GM19467 (cell line): ENCODE data around the gene EIPR1.

Experiments
- ATAC-seq: cut with Tn5 transposase; IDR thresholded peaks from one replicate; pipeline ENCODE4 v1.9.1; 2021; ENCODE audit warnings: mild to moderate bottlenecking, moderate library complexity; ENCODE audit not compliant: unreplicated experiment

Gene EIPR1

DNA sequence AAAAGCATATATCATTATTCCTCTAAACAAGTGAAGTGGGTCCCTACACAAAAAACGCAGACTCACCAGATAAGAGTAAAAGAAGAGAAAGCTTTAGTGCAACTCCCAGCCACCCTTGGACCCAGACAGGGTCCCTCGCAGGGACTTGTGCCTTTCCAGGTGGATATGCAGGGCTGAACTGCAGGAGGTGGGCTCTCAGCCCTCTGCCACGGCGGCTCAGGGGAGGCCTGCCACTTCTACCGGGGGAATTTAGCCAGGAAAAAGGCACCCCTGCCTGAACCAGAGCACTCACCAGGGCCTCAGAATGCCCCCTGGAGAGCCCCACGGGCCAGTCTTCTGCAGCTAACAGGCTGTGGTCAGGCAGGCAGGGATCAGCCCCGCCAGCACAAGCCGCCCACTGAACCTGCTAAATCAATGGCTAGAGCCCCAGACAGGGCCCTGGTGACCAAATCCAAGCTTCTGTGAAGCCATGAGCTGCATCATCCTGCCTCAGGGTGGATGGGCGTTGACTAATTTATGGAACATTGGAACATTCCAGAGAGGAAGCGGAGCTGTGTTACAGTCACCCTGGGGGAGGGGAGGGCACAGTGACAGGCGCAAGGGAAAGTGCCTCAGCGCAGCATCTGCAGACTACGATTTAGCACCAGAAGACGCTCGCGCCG lies 209.3 kb downstream of the EIPR1 start:
- ATAC-seq, result no peak

GRCh38 chr2:3163401-3163800 lies 214.2 kb downstream of the EIPR1 start:
- no peak for ATAC-seq

GRCh38 chr2:3162442-3163077 lies 215.1 kb downstream of the EIPR1 start:
- no peak for ATAC-seq

DNA sequence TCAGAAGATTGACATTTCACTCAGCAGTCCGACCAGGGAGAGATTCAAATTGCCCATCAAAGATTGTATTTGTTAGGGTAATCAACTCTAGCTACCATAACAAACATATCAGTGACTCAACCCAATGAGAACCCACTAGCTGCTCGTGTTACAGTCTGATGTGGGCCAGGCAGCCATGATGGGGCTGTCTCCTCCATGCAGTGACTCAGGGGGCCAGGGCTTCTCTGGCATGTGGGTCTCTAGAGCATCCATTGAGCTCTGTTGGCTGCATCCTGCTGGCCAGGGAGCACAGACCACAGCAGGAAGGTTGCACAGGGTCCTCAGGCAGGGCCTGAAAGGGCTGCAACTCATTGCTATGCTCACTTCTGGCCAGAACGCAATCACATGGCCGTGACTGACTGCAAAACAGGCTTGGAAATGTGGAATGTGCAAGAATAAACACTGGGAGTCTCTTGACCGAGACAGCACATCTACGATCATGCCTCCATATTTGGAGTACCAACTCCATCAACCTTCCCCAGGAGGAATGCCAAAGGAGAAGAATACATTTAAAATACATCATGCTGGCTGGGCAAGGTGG lies 216.8 kb downstream of the EIPR1 start:
- ATAC-seq, result no peak

- no peak for ATAC-seq
Observed at GRCh38 chr2:3159782-3160545, 217.7 kb downstream of the EIPR1 start.

DNA sequence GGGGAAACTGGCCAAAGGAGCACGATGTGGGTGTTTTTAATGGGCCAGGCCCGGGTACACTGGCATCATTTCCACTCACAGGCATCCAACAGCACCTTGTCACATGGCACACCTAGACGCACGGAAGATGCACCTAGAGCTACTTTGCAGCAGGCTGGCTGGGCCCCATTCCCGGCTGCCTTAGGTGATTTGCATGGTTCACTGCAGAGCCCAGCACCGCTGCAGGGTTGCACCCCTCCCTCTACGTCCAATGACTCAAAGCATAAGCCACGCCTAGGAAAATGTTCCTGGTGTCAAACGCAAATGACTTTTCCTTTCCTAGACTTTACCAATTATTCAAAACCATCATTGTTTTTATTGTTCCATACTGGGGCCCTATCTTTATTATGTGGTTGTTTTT lies 222.9 kb downstream of the EIPR1 start:
- no peak for ATAC-seq

- no peak for ATAC-seq
Observed at GRCh38 chr2:3154146-3154545, 223.5 kb downstream of the EIPR1 start.

DNA sequence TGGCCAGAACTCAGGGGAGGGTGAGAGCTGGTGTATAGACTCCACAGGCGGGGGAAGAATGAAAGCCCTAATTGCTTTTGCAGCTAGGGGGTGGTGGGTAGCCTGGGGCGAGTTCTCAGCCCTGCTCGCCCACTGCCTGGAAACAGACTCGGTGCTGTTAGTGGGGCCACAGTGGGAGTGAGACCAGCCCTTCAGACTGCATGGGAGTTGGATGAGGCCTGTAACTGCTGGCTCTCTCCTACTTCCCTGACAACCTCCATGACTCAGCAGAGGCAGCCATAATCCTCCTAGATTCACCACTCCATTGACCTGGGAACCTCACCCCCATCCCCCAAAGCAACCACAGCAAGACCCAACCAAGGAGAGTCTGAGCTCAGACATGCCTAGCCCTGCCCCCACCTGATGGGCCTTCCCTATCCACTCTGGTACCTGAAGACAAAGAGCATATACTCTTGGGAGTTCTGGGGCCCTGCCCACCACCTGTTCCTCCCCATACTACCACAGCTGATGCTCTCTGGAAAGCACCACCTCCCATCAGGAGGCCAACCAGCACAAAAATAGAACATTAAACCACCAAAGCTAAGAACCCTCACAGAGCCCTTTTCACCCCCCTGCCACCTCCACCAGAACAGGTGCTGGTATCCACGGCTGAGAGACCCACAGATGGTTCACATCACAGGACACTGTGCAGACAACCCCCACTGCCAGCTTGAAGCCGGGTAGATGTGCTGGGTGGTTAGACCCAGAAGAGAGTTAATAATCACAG lies 226.3 kb downstream of the EIPR1 start:
- ATAC-seq, result peak; percentile 47

GRCh38 chr2:3149441-3150217 lies 228.0 kb downstream of the EIPR1 start:
- no peak for ATAC-seq

DNA sequence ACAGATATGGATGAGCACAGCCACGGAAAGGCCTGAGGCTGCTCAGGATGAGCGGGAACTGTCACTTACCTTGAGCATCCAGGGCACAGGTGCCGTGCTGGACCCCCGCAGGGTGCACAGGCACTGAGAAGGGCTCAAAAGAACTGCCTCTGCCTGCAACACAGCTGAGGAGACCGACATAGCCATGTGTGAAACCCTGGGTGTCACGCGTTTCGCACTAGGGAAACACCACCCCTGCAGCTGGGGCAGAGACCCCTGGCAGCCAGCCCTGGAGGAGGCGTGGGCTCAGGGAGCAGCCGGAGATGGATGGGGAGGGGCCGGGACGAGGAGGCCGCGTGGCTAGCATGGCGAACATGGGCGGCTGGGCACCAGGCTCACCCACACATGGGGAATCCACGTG lies 228.9 kb downstream of the EIPR1 start:
- ATAC-seq, result no peak

DNA sequence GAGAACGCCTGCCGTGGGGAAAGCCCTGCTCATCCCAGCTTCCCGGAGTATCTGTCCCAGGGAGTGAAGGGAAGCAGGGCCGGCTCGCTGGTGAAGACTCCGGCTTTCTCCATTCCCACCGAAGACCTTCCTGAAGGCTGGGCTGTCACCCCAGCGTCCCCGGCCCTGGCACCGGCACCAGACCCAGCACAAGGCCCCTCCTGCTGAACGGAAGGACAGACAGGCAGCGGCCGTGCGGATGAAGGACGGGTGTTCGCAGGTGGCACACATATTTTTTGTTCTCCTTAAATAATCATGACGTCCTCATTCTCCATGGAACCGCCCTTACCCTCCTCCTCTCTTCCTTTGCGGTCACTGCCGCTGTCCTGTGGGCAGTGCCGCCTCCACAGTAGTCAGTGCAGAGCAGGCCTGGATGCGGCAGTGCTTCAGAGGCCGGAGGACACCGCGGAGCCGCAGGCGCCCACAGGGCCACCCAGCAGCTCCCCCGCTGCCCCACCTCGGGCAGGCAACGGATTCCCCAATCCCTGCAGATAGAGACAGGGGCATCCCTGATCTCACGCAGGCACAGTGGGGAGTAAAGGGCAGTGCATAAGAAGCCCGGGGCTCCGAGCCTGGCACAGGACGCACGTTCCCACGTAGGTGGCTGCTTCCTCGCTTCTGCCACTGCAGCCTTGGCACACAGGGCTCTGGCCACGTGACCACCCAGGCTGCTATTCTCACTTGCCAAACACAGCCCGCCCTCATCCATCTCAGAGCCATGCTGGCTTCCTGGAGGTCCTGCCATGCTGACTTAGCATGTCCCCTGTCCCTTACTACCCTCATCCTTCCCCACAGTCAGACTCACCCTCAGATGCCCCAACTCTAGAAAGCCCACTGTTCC lies 229.7 kb downstream of the EIPR1 start:
- ATAC-seq, result no peak

DNA sequence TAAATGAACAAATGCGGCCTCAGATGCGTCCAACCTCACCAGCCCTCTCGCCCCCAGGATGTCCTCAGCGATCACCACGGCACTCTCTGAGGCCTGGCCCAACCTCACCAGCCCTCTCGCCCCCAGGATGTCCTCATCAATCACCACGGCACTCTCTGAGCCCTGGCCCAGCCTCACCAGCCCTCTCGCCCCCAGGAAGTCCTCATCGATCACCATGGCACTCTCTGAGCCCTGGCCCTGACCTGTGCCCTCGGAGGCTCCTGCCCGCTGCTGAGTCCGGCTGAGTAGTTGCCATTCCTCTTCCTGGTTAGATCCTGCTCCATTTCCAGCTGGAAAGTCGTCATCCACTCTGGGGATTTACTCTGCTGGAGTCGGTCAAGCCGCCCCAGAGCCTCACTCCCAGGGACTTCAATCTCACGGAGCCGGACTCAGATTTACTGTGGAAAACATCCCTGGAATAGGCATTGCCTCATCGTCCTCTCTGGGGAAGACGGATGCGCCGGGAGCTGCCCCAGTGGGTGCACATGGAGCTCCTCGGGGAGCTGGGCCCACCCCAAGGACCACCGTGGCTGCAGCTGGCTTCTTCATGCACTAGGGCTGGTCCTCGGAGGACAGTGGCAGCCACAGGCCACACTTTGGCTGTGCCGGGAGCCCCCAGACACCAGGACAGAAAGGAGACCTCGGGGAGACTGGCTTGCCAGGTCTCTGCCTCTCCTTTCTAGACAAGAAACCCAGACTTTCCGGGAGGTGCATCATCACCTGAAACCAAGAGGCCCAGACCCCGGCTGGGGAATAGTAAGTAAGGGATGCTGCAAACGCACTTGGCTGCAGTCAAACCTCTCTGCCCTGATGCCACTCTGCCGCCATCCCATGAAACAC lies 230.6 kb downstream of the EIPR1 start:
- no peak for ATAC-seq

- ATAC-seq, result no peak
Observed at GRCh38 chr2:3146175-3146574, 231.4 kb downstream of the EIPR1 start.

DNA sequence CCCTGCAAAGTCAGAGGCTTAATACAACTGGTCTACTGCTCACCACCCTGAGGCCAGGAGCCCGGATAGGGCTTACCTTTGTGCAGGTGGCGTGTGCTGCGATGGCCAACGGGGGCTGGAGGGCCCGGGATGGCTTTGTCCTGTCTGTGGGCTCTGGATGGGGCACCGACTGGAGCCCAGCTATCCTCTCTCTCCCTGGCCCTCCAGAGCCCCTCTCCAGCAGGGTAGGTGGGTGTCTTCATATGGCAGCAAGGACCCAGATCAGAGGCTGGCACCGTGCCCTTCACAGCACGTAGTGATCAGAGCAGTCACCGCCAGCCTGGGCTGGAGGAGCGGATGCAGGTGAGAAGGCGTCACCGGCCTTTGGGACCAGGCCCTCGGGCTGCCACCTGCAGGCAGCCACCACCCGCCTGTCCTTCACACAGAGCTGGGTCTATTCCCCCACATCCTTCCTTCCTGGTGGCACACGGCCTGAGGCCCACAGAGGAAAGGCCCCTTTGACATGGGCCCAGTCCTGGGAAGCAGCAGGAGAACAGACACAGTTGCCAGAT lies 232.1 kb downstream of the EIPR1 start:
- no peak for ATAC-seq

DNA sequence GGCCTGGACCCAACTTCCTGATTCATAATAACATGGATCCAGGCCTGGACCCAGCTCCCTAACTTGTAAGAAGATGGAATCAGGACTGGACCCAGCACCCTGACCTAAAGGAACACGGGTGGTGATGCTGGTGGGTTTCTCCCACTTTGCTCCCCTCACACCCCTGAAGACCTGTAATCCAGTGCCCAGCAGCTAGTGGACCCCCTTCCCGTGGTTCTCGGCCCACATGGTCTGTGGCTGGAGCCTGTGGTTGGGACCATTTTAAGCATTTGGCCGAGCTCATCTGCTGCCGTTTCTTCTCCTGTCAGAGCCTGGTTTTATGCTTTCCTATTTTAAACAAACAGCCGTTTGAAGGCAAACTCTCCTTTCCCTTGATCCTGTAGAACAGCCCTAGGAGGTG lies 232.8 kb downstream of the EIPR1 start:
- no peak for ATAC-seq

DNA sequence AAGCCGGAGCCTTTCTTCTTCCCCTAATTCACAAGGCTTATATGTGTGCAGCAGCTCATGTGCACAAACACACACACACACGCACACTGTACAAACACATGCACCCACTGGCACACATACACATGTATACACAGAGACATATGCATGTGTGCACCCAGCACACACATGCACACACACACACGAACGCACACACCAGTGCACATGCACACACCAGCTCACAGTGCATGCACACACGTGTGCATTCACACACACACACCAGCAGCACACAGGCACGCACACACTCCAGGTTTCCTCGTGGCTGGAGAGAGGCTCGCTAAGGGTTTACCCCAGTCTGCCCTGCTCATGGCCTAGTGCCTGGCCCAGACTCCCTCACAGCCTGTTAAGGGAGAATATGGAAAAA lies 234.0 kb downstream of the EIPR1 start:
- no peak for ATAC-seq

- ATAC-seq, result no peak
Observed at GRCh38 chr2:3142961-3143571, 234.6 kb downstream of the EIPR1 start.

GRCh38 chr2:3142210-3142609 lies 235.4 kb downstream of the EIPR1 start:
- ATAC-seq, result no peak
